H1 (cell line): ENCODE results near the gene TBC1D19. TPM values are rescaled to one million over a fixed set of nuclear protein-coding genes. Genes with fewer than 3 reads are reported as not detected.

ENCODE experiments used
- CTCF ChIA-PET: fragments of 300-600 bp; sonication (Branson Sonifier 250); formaldehyde crosslinking; loops from one replicate; lab custom pipeline; 2021; ENCODE audit not compliant: partially characterized antibody; lab: Charles Lee
- POLR2A ChIA-PET: fragments of 300-600 bp; sonication (Branson Sonifier 250); formaldehyde crosslinking; loops from one replicate; lab custom pipeline; 2021; ENCODE audit warnings: inconsistent platforms; ENCODE audit not compliant: partially characterized antibody; lab: Charles Lee
- DNase-seq, 2 experiments: peaks; one replicate each; pipeline versions ENCODE4 v3.0.0 to v3.0.0-alpha.2; 2010 to 2022; ENCODE audit warnings: low spot score in 2 of 2, low read depth in 1 of 2, mixed read lengths in 1 of 2
- FAIRE-seq: peaks from 2 replicates; lab custom pipeline; 2011; peaks lifted over from hg19 to GRCh38; lab: Jason Lieb, UNC
- H2AFZ ChIP-seq: 2 replicates; pipeline ENCODE4 v1.8.1; 2012; ENCODE audit warnings: low read length, inconsistent platforms
- H2AK5ac ChIP-seq: 2 replicates; pipeline ENCODE4 v1.6.1; 2013; ENCODE audit warnings: low read depth, low read length
- H2BK120ac ChIP-seq: replicated peaks from 2 replicates; pipeline ENCODE3; 2013; ENCODE audit warnings: low read depth, low read length, inconsistent platforms
- H2BK12ac ChIP-seq: 2 replicates; pipeline ENCODE4 v1.6.1; 2013; ENCODE audit warnings: low read depth, low read length
- H2BK15ac ChIP-seq: 2 replicates; pipeline ENCODE4 v1.6.1; 2013; ENCODE audit warnings: low read length
- H2BK20ac ChIP-seq: 2 replicates; pipeline ENCODE4 v1.6.1; 2013; ENCODE audit warnings: low read length
- H2BK5ac ChIP-seq: 2 replicates; pipeline ENCODE4 v1.6.1; 2013; ENCODE audit warnings: low read depth, low read length
- H3K14ac ChIP-seq: 2 replicates; pipeline ENCODE4 v1.6.1; 2013; ENCODE audit warnings: inconsistent platforms; ENCODE audit not compliant: insufficient read length
- H3K18ac ChIP-seq: 2 replicates; pipeline ENCODE4 v1.6.1; 2013; ENCODE audit warnings: low read length; ENCODE audit errors: extremely low read depth
- H3K23ac ChIP-seq: 2 replicates; pipeline ENCODE4 v1.6.1; 2013; ENCODE audit warnings: inconsistent platforms; ENCODE audit not compliant: insufficient read length
- H3K23me2 ChIP-seq: 2 replicates; pipeline ENCODE4 v1.6.1; 2013; ENCODE audit warnings: low read depth, low read length
- H3K27ac ChIP-seq: 2 replicates; pipeline ENCODE4 v1.6.1; 2011; ENCODE audit warnings: low read depth, low read length, inconsistent platforms
- H3K27me3 ChIP-seq, 4 experiments: replicated peaks in 1 of 4; 1 replicate in 1 of 4; 2 replicates in 3 of 4; pipeline versions ENCODE4 v1.6.1 to v1.8.1; 2011 to 2013; ENCODE audit warnings: low read length in 3 of 4, mild to moderate bottlenecking in 3 of 4, inconsistent platforms in 2 of 4, mixed read lengths in 2 of 4, moderate library complexity in 1 of 4; ENCODE audit not compliant: control insufficient read depth in 3 of 4, insufficient read depth in 3 of 4; ENCODE audit errors: extremely low read depth in 1 of 4
- H3K36me3 ChIP-seq, 4 experiments: 2 replicates each; pipeline versions ENCODE4 v1.6.1 to v1.8.1; 2011 to 2013; ENCODE audit warnings: mild to moderate bottlenecking in 4 of 4, low read length in 3 of 4, moderate library complexity in 2 of 4, control low read depth in 1 of 4, inconsistent platforms in 1 of 4; ENCODE audit not compliant: insufficient read depth in 4 of 4, control insufficient read depth in 2 of 4
- H3K4ac ChIP-seq: replicated peaks from 2 replicates; pipeline ENCODE3; 2013; ENCODE audit warnings: low read length, low read depth, mixed read lengths, inconsistent platforms; ENCODE audit not compliant: insufficient read length
- H3K4me1 ChIP-seq, 4 experiments: replicated peaks in 1 of 4; 1 replicate in 1 of 4; 2 replicates in 3 of 4; pipeline versions ENCODE4 v1.6.1 to v1.8.1; 2011 to 2013; ENCODE audit warnings: low read length in 3 of 4, inconsistent platforms in 2 of 4, mixed read lengths in 1 of 4; ENCODE audit not compliant: insufficient read depth in 4 of 4, control insufficient read depth in 3 of 4
- H3K4me2 ChIP-seq, 2 experiments: 2 replicates each; pipeline versions ENCODE4 v1.6.1 to v1.8.1; 2011 to 2013; ENCODE audit warnings: low read depth in 2 of 2, low read length in 2 of 2, control low read depth in 1 of 2, inconsistent platforms in 1 of 2, mild to moderate bottlenecking in 1 of 2; ENCODE audit not compliant: insufficient read depth in 1 of 2
- H3K4me3 ChIP-seq, 4 experiments: fragments of 200-600, 300-600 bp in 1 of 4; sonication (generic), shearing (Covaris generic), sonication (Bioruptor Twin) in 1 of 4; 2 replicates each; pipeline versions ENCODE4 v1.5.1 to v1.8.1; 2011 to 2016; ENCODE audit warnings: low read length in 4 of 4, low read depth in 3 of 4, control low read depth in 2 of 4, inconsistent platforms in 2 of 4, mild to moderate bottlenecking in 2 of 4, mixed read lengths in 1 of 4, moderate library complexity in 1 of 4; ENCODE audit not compliant: insufficient read depth in 2 of 4; ENCODE audit errors: extremely low read depth in 1 of 4
- H3K56ac ChIP-seq: replicated peaks from 2 replicates; pipeline ENCODE3; 2013; ENCODE audit warnings: low read depth, mild to moderate bottlenecking, mixed read lengths, low read length, inconsistent platforms; ENCODE audit not compliant: insufficient read length
- H3K79me1 ChIP-seq: 2 replicates; pipeline ENCODE4 v1.6.1; 2013; ENCODE audit warnings: low read depth, low read length, control low read depth
- H3K79me2 ChIP-seq, 2 experiments: 2 replicates each; pipeline versions ENCODE4 v1.6.1 to v1.8.1; 2012 to 2013; ENCODE audit warnings: low read length in 2 of 2, mild to moderate bottlenecking in 2 of 2, inconsistent platforms in 1 of 2; ENCODE audit not compliant: insufficient read depth in 2 of 2, control insufficient read depth in 1 of 2
- H3K9ac ChIP-seq, 4 experiments: replicated peaks in 1 of 4; 1 replicate in 1 of 4; 2 replicates in 3 of 4; pipeline versions ENCODE4 v1.6.1 to v1.8.1; 2011 to 2013; ENCODE audit warnings: low read depth in 3 of 4, low read length in 3 of 4, control low read depth in 2 of 4, mild to moderate bottlenecking in 2 of 4, moderate library complexity in 2 of 4, inconsistent platforms in 1 of 4; ENCODE audit errors: extremely low read depth in 1 of 4
- H3K9me3 ChIP-seq, 2 experiments: 2 replicates each; pipeline versions ENCODE4 v1.6.1 to v1.8.1; 2012 to 2013; ENCODE audit warnings: mild to moderate bottlenecking in 2 of 2, moderate library complexity in 2 of 2, control low read depth in 1 of 2, inconsistent platforms in 1 of 2, low read depth in 1 of 2, low read length in 1 of 2, mixed read lengths in 1 of 2; ENCODE audit not compliant: insufficient read depth in 2 of 2
- H4K20me1 ChIP-seq, 2 experiments: replicated peaks in 1 of 2; 2 replicates each; pipeline versions ENCODE3 to v1.8.1; 2011 to 2013; ENCODE audit warnings: inconsistent platforms in 2 of 2, low read length in 2 of 2, mild to moderate bottlenecking in 1 of 2; ENCODE audit not compliant: insufficient read depth in 2 of 2, control insufficient read depth in 1 of 2
- H4K5ac ChIP-seq: 2 replicates; pipeline ENCODE4 v1.6.1; 2013; ENCODE audit warnings: low read length, low read depth, mixed read lengths, inconsistent platforms; ENCODE audit not compliant: insufficient read length
- H4K8ac ChIP-seq: 2 replicates; pipeline ENCODE4 v1.8.0; 2013; ENCODE audit warnings: mild to moderate bottlenecking, moderate library complexity, low read length, inconsistent platforms; ENCODE audit not compliant: insufficient read depth; ENCODE audit errors: extremely low read depth
- H4K91ac ChIP-seq: replicated peaks from 2 replicates; pipeline ENCODE3; 2013; ENCODE audit warnings: low read length, mixed read lengths, inconsistent platforms; ENCODE audit not compliant: insufficient read length
- SIRT6 ChIP-seq: IDR thresholded peaks from one replicate; pipeline ENCODE4 v1.7.1; 2012; ENCODE audit warnings: low read length, inconsistent platforms
- USF2 ChIP-seq: IDR thresholded peaks from 2 replicates; pipeline ENCODE4 v1.6.1; 2011; ENCODE audit warnings: low read length, improper control_type of control experiment
- WGBS, 2 experiments: shearing (Covaris generic) in 1 of 2; methylation state at CpG; one replicate each; pipeline versions ENCODE4 v1.1.6 to v1.1.7; 2013 to 2015; ENCODE audit warnings: low lambda C conversion rate in 2 of 2, mixed read lengths in 2 of 2, inconsistent platforms in 1 of 2, low coverage in 1 of 2, missing lambda C conversion rate in 1 of 2; ENCODE audit not compliant: insufficient replicate concordance in 2 of 2, insufficient coverage in 1 of 2, insufficient read length in 1 of 2; ENCODE audit errors: extremely low coverage in 1 of 2, missing lambda C conversion rate in 1 of 2; 5-methylcytosine and 5-hydroxymethylcytosine counted together
- polyA plus RNA-seq, 7 experiments: library from polyadenylated mRNA; depleted of rRNA in 3 of 7; stranded (reverse) in 5 of 7; unstranded in 2 of 7; fragments of >200 nt in 5 of 7; fragments of 200-250 nt in 2 of 7; gene quantifications; 1 replicate in 5 of 7; 2 replicates in 1 of 7; 4 replicates in 1 of 7; pipeline versions ENCODE4 v1.2.1 to v1.2.3, GENCODE V29; 2011 to 2013; ENCODE audit warnings: missing spikeins in 2 of 7, mixed read lengths in 2 of 7
- total RNA-seq: library from RNA; stranded (reverse); fragmentation: NEBNext Ultra II Directional; extraction: Animal tissue kit (Norgen Biotek cat#: 25700); gene quantifications from 2 replicates; pipeline ENCODE4 v1.2.1, GENCODE V29; 2021

The TBC1D19 gene
- total and polyA plus RNA-seq, 2 of the 8 experiments (the other 6 are each of a cell fraction or from before 2014, with no cell fraction given) = 1.9 to 3.5 TPM

- Histone ChIP-seq H4K20me1 (no peaks in the 10 kb centered on the region), H2BK15ac (no peak overlapping the region), H3K27me3 (no peaks in the 10 kb centered on the region), H3K4me3 (no peak overlapping the region), H4K91ac (no peak overlapping the region), H2AFZ (no peak overlapping the region), H2AK5ac (no peak overlapping the region), H3K4me2 (no peak overlapping the region), H3K23me2 (no peaks in the 10 kb centered on the region), H2BK120ac (no peak overlapping the region), H4K5ac (no peak overlapping the region), H3K4ac (no peak overlapping the region), H2BK20ac (no peak overlapping the region), H3K23ac (no peak overlapping the region), H3K79me2 (no peaks in the 10 kb centered on the region), H3K56ac (no peak overlapping the region), H3K18ac (no peak overlapping the region), H3K79me1 (no peaks in the 10 kb centered on the region), H4K8ac (no peak overlapping the region), H3K27ac (no peak overlapping the region), H3K9me3 (no peaks in the 10 kb centered on the region), H3K9ac (no peak overlapping the region), H2BK12ac (no peak overlapping the region), H3K36me3 (no peaks in the 10 kb centered on the region), H2BK5ac (no peak overlapping the region), H3K4me1 (no peaks in the 10 kb centered on the region), H3K14ac (no peak overlapping the region)
- ChIA-PET CTCF (no interaction called here), POLR2A (no interaction called here)
- 100% methylated on average over 2 of the region's 2 CpGs; no CpG with 5 or more reads in 1 of the 2 experiments for WGBS, 2 experiments
- no peak for TF ChIP-seq SIRT6
- peak; percentile 42; the same call in 1 of the 2 replicates for TF ChIP-seq USF2
- FAIRE-seq = no peak
- no peak for DNase-seq
Measured at GRCh38 chr4:26793735-26794134, 209.9 kb downstream of the TBC1D19 start.
